NT2/D1 (cell line): ENCODE data around the gene INAVA.

ENCODE experiments used
- SUZ12 ChIP-seq: IDR thresholded peaks from 2 replicates; pipeline ENCODE4 v1.6.1; 2011; ENCODE audit not compliant: insufficient read length, insufficient read depth; ENCODE audit errors: extremely low read depth
- YY1 ChIP-seq: IDR thresholded peaks from 2 replicates; pipeline ENCODE4 v1.6.1; 2011; ENCODE audit not compliant: insufficient read length, insufficient read depth
- ZNF274 ChIP-seq: IDR thresholded peaks from 2 replicates; pipeline ENCODE4 v1.6.1; 2011; ENCODE audit warnings: mild to moderate bottlenecking, low read depth, low read length

DNA sequence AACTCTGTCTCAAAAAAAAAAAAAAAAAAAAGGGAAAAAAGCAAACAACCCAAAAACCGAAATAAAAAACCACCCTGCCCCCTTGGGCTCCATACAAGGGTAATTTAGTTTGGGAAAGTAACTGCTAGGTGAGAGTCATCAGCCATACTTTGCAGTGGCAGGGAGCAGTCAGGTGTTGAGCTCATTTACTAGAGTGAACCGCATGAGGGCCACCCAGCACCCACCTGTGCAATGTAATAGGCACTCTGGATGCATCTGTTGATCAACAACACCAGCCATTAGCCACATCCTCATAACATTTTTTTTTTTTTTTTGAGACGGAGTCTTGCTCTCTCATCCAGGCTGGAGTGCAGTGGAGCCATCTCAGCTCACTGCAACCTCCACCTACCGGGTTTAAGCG lies 9.1 kb downstream of the INAVA start:
- TF ChIP-seq SUZ12 (no peak), YY1 (no peak), ZNF274 (no peak)
